ENCODE measurements around the gene TSKU.
"Not testable (repeated sequence)": the region's sequence is repeated elsewhere in the genome, so short reads cannot be mapped to it uniquely, and the experiment has no call there.

The TSKU gene

DNA sequence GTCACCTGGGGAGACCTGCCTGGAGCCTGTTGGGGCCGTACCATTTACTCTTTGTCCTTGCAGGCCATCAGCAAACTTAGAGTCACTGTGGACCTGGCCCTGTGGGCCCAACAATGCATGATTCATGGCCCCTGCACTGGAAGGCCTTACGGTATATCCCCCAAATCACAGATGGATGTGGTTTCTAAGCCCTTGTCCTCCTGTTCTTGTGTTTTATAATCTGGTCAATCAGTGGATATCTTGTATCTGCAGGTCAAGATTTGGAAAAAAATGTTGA is 6.2 kb downstream of the TSKU start:
- no peak for DNase-seq

GRCh38 chr11:76790251-76790650 is 7.1 kb downstream of the TSKU start:
- no peak for DNase-seq

DNA sequence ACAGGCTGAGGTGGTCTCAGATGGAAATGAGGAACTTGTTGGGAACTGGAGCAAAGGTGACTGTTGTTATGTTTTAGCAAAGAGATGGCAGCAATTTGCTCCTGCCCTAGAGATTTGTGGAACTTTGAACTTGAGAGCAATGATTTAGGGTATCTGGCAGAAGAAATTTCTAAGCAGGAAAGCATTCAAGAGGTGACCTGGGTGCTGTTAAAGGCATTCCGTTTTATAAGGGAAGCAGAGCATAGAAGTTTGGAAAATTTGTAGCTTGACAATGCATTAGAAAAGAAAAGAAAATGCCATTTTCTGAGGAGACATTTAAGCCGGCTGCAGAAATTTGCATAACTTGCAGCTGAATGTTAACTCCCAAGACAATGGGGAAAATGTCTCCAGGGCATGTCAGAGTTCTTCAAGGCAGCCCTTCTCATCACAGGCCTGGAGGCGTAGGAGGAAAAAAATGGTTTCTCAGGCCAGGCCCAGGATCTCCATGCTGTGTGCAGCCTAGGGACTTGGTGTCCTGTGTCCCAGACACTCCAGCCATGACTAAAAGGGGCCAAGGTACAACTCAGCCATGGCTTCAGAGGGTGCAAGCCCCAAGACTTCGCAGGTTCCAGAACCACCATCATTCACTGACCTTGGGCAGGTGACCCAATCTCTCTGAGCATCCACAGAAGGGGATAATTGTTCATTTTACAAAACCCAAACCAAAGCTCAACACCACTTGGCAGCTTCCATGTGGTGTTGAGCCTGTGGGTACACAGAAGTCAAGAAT is 8.0 kb downstream of the TSKU start:
- DNase-seq, result not testable (repeated sequence)

DNA sequence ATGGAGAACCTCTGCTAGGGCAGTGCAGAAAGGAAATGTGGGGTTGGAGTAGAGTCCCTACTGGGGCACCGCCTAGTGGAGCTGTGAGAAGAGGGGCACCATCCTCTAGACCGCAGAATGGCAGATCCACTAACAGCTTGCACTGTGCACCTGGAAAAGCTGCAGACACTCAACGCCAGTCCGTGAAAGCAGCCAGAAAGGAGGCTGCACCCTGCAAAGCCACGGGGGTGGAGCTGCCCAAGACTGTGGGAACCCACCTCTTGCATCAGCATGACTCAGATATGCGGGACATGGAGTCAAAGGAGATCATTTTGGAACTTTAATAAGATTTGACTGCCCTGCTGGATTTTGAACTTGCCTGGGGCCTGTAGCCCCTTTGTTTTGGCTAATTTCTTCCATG is 8.7 kb downstream of the TSKU start:
- no peak for DNase-seq

DNA sequence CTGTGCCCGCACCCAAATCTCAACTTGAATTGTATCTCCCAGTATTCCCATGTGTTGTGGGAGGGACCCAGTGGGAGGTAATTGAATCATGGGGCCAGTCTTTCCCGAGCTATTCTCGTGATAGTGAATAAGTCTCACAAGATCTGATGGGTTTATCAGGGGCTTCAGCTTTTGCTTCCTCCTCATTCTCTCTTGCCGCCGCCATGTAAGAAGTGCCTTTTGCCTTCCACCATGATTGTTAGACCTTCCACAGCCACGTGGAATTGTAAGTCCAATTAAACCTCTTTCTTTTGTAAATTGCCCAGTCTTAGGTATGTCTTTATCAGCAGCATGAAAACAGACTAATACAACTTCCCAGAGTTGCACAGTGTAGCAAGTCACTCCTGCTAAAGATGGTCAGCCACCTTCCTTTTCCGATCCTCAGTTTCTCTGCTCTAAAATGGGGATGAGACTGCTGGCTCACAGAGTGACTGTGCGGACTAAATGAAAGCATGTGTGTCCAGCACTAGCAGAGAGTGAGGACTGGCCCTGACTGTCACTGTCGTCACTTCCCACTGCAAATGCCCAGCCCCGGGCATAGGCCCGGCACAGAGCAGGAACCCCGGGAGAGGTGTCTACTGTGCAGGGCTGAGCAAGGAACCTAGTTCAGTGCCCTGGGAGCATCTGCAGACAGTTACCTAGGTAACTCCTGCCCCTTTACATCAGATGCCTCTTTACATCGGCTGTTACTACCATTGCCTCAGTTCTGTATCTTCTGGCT is 9.5 kb downstream of the TSKU start:
- no peak for DNase-seq

DNA sequence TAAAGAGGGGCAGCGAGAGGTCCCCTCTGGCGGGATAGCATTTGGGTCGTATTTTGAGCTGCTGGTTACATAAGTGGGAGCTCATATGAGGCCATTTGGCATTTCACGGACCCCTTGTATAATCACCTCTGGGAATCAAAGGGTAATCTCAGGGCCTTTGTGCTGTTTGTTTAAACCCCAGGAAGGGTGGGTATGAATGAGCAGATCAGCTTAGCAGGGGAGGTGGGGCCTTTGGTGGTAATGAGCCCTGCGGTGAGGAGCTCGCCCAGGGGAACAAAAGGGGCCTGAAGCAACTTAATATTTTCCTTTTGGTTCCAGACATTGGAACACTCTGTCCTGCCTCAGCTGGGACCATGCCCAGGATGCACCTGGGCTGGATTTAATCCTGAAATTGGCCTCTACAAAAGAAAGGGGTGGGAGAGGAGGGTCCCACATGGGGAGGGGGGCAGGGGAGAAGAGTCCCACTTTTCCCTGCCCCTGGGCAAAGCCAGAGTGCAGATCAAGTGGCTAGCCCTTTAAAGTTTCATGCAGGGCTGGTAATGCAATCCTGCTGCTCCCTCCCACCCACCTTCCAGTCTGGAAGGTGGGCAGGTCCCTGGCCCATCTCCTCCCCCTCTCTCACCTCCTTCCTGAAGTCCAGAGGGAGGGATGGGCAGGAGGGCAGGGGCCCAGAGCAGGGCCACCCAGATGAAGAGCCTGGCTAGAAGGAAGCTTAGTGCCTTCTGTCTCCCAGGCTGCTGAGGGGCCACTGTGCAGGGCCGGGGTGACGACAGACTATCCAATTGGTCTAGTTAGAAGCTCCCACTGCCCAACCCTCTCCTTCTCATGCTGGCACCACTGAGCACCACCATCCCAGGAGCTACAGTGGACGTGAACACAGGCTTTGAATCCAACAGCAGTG is 10.5 kb downstream of the TSKU start:
- no peak for DNase-seq

- DNase-seq, result no peak
Observed at GRCh38 chr11:76794371-76795289, 11.5 kb downstream of the TSKU start.

DNA sequence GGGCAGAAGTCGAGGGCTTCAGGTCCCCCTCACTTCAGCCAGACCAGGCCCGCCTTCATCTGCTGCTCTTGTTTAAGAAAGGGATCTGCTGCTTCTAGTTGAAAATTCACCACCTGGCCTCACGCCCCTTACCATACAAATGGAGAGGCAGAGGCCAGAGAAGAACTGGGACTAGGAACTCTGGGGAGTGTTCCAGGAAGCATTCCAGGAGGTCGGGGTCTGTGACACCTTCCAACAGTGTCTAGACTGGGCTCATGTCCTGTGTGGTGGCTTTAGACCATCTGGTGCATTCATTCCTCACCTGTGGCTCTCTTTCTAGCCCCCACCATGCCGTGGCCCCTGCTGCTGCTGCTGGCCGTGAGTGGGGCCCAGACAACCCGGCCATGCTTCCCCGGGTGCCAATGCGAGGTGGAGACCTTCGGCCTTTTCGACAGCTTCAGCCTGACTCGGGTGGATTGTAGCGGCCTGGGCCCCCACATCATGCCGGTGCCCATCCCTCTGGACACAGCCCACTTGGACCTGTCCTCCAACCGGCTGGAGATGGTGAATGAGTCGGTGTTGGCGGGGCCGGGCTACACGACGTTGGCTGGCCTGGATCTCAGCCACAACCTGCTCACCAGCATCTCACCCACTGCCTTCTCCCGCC is 12.3 kb downstream of the TSKU start:
- no peak for DNase-seq

- no peak for DNase-seq
Observed at GRCh38 chr11:76795936-76796441, 12.8 kb downstream of the TSKU start.

GRCh38 chr11:76796511-76797198 is 13.5 kb downstream of the TSKU start:
- DNase-seq, result no peak

- DNase-seq, result no peak
Observed at GRCh38 chr11:76797341-76798201, 14.4 kb downstream of the TSKU start.

- no peak for DNase-seq
Observed at GRCh38 chr11:76798202-76798581, 15.0 kb downstream of the TSKU start.

GRCh38 chr11:76798671-76799065 is 15.5 kb downstream of the TSKU start:
- no peak for DNase-seq

DNA sequence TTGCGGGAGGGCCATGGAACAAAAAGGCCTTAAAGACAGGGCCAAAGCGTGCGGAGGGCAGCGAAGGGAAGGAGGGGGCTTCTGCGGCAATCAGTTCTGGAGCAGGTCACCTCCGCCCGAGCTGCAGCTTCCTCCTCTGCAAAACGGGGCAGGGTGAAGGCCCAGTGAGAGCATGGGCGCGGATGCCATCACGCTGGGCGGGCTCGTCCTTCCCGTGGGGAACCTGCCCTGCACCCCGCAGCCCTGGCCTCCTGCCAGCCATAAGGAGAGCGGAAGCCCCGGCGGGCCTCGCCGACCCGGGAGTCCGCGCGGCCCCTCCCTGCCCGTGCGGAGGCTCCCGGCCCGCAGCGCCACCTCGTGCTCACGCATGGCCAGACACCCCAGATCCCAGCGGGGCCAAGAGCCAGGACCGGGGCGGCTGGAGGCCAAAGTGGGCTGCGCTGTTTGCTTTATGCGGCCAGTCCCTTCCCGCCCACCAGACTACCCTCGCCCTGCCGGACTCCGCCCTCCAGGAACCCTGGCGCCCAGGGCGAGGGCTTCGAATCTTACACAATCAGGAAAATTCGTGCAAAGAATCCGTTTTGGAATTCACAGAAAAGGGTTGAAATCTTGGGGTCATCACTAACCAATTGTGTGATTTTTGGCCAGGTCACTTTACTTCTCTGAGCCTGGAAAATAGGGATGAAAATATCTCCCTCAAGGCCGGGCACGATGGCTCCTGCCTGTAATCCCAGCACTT is 16.1 kb downstream of the TSKU start:
- peak; percentile 77 for DNase-seq

DNA sequence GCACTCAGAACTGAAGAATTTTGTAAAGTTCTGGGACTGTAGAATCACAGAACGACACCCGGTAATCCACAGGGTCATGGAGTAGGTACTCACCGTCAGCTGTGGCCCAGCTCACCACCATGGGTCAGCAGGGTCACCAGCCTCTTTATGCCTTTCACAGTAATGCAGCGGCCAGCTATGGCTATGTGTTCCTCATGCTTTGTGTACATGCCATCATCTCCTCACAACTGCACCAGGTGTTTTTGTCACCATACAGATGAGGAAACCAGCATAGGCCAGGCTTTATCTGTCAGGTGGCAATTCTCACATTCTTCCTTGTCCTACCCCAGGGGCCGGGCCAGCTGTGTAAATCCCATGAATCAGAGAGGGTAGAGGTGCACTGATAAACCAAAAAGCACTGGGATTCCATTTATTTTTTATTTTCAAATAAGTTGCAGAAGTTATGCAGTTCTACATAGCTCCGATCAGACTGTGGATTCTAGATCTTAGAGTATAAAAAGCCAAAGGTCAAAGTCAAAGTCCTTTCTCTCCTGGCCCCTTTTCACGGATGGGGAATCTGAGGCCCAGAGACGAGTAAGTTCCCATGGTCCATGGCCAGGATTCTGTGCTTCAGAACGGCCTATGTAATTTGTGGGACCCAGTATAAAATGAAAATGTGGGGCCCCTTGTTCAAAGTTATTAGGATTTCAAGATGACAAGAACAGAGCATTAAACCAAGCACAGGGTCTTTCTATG is 17.5 kb downstream of the TSKU start:
- no peak for DNase-seq

- no peak for DNase-seq
Observed at GRCh38 chr11:76801225-76801624, 18.1 kb downstream of the TSKU start.

GRCh38 chr11:76801736-76802135 is 18.6 kb downstream of the TSKU start:
- no peak for DNase-seq

DNA sequence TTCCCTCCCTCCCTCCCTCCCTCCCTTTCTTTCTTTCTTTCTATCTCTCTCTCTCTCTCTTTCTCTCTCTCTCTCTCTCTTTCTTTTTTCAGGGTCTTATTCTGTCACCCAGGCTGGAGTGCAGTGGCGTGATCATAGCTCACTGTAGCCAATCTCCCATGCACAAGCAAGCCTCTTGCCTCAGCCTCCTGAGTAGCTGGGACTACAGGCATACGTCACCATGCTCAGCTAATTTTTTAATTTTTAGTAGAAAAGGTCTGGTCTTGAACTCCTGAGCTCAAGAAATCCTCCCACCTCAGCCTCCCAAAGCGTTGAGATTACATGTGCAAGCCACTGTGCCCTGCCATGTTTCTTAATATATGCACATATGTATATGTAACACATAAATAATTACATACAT is 19.0 kb downstream of the TSKU start:
- no peak for DNase-seq

- no peak for DNase-seq
Observed at GRCh38 chr11:76802621-76803020, 19.5 kb downstream of the TSKU start.
